NCI-H1930 (cell line): ENCODE results near the gene PPP4R2.

ENCODE experiments used
- DNase-seq, 2 experiments: peaks; one replicate each; lab custom pipeline; 2025; lab: John Stamatoyannopoulos, UW

PPP4R2 gene

GRCh38 chr3:73070675-73071575 lies 74.3 kb downstream of the PPP4R2 start:
- no peak for DNase-seq

GRCh38 chr3:73071952-73072351 lies 75.3 kb downstream of the PPP4R2 start:
- DNase-seq, result no peak

GRCh38 chr3:73072634-73073033 lies 76.0 kb downstream of the PPP4R2 start:
- DNase-seq, result no peak

GRCh38 chr3:73073091-73073707 lies 76.6 kb downstream of the PPP4R2 start:
- no peak for DNase-seq

GRCh38 chr3:73074781-73075180 lies 78.2 kb downstream of the PPP4R2 start:
- no peak for DNase-seq

GRCh38 chr3:73080216-73080966 lies 83.8 kb downstream of the PPP4R2 start:
- no peak for DNase-seq

GRCh38 chr3:73081140-73081539 lies 84.5 kb downstream of the PPP4R2 start:
- DNase-seq, result no peak

- no peak for DNase-seq
Measured at GRCh38 chr3:73084170-73084569, 87.6 kb downstream of the PPP4R2 start.

- DNase-seq, result peak in 1 of 2 experiments; percentile 15
Measured at GRCh38 chr3:73086071-73086494, 89.5 kb downstream of the PPP4R2 start.

GRCh38 chr3:73094129-73094528 lies 97.5 kb downstream of the PPP4R2 start:
- DNase-seq, result no peak

- no peak for DNase-seq
Measured at GRCh38 chr3:73094951-73095350, 98.3 kb downstream of the PPP4R2 start.

- no peak for DNase-seq
Measured at GRCh38 chr3:73096169-73096568, 99.6 kb downstream of the PPP4R2 start.

GRCh38 chr3:73098026-73098425 lies 101.4 kb downstream of the PPP4R2 start:
- no peak for DNase-seq

- DNase-seq, result no peak
Measured at GRCh38 chr3:73098873-73099272, 102.3 kb downstream of the PPP4R2 start.

- DNase-seq, result peak; percentile 50 to 74
Measured at GRCh38 chr3:73100741-73101559, 104.3 kb downstream of the PPP4R2 start.

- DNase-seq, result no peak
Measured at GRCh38 chr3:73101881-73102280, 105.3 kb downstream of the PPP4R2 start.

- no peak for DNase-seq
Measured at GRCh38 chr3:73107215-73107614, 110.6 kb downstream of the PPP4R2 start.

- DNase-seq, result no peak
Measured at GRCh38 chr3:73107676-73108187, 111.1 kb downstream of the PPP4R2 start.

- no peak for DNase-seq
Measured at GRCh38 chr3:73108750-73109149, 112.1 kb downstream of the PPP4R2 start.

- no peak for DNase-seq
Measured at GRCh38 chr3:73110530-73110929, 113.9 kb downstream of the PPP4R2 start.

GRCh38 chr3:73114711-73115110 lies 118.1 kb downstream of the PPP4R2 start:
- DNase-seq, result no peak

- no peak for DNase-seq
Measured at GRCh38 chr3:73115806-73116205, 119.2 kb downstream of the PPP4R2 start.
